Pons (tissue), 1 donor: Measurements from ENCODE around the gene TP53AIP1.

ENCODE experiments used
- DNase-seq: peaks from one replicate; pipeline ENCODE4 v3.0.0-alpha.2; 2016; ENCODE audit warnings: low spot score

TP53AIP1 gene

DNA sequence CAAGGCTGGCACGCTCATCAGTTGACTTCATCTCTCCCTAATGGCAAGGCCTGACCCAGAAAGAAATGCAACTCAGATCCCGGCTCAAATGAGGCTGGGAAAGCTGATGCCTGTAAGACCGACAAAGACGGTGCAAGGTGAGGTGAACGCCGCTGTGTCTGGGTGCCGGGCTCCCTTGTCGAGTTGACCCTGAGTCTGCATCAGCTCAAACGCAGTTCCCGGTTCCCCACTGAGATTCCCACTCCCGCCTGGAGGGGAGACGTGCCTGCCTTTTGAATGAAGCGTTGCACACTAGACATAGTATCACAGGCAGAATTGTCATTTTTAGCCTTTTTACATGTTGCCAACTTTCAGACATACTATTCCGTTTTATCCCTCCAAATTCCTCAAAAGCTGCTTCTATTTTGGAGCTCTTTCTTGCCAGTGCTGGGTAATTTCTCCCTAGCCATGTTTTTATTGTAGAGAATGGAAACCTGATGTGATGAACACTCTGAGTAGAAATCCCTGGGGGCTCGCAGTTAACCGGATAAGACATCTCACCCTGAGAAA is 831 bp upstream of the TP53AIP1 start:
- no peak for DNase-seq

DNA sequence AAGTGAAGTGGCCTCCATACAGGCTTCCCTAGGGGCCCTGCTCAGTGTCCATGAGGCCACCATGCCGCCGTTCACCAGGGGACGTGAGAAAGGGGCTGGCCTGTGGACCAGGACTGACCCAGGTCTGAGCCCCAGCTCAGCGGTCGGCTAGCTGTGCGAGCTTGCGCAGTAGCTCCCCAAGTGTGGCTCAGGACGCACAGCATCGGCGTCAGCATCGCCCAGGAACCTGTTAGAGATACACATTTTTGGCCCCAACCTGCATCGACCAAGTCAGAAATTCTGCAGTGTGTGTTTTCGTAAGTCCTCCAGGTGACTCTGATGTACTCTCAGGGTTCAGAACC is 429 bp downstream of the TP53AIP1 start:
- no peak for DNase-seq

DNA sequence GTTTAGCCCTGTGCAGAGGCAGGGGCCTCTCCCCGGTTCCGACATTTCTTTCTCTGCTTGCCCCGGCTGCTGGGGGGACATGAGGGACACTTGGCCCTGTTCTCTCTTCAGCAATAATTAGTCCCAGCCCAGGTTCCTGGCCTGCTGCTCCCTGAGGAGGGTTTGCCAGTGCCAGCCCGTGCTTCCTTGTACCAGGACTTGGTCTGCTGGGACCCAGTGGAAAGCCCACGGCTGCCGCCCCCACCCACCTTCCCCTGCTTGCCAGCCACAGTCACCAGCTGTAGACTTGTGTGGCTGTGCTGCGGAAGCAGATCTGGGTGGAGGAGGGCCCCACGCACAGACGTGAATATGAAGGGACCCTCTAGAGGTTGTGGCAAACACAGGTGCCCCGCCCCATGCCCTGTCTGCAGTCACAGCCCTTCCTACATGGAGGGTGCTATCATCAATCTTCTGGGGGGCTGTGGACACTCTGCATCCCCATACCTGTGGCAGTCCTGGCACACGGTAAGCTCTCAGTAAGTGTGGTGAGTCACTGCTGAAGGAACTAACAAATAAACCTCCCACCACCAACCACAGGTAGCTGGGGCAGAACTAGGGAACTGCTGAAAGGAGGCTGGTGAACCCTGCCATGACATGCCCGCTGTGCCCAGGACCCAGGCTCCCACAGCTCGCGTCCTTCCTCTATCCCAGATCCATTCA is 949 bp downstream of the TP53AIP1 start:
- no peak for DNase-seq

DNA sequence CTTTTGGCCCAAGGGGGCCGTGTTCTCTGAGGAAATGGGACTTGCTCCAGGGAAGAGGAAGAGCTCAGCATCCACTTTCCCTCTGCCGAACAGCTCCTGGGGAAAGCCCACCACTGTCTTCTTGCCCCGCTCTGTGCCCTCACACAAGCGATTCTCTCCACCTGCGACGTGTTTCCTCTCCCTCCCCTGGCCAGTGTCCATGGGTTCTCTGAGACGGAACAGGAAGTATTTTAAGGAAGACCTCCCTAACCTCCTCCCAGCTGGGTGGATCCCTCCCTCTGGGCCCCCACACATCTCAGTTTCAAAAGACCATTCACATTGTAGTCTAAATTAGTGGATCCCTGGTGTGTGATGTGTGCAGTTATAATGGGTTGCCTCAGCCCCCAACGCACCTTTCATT is 1.6 kb downstream of the TP53AIP1 start:
- DNase-seq, result no peak

DNA sequence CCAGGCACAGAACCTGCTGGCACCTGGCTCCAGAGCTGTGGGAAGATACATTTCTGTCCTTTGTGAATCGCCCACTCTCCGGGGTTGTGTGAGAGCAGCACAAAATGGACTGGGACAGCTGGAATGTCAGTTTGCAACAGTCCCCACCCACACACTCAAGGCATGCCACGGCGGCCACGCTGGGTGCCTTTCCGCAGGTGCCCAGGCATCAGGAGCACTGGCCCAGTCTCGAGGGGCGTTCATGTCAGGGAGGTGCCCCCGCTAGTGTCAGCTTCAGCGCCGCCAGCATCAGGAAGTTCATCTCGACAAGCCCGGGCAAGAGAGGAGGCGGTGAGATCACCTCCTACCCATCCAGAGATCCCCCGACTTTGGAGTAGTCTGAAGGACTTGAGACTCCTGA is 2.1 kb downstream of the TP53AIP1 start:
- no peak for DNase-seq

DNA sequence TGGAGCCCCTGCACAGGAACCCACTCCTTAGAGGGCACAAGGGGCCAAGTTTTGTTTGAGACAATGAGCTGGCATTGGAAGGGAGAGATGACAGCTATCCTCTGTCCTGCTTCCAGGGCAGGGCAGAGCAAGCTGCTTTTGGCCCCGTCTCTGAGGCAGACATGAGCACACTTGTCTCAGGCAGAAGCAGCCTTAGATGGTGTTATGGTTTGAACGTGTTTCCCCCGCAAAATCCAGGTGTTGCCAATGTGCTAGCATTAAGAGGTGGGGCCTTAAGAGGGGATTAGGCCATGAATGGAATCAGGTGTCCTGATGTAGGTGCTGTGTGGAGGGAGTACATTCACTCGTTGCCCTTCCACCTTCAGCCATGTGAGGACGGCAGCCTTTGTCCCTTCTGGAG is 2.5 kb downstream of the TP53AIP1 start:
- DNase-seq, result no peak

DNA sequence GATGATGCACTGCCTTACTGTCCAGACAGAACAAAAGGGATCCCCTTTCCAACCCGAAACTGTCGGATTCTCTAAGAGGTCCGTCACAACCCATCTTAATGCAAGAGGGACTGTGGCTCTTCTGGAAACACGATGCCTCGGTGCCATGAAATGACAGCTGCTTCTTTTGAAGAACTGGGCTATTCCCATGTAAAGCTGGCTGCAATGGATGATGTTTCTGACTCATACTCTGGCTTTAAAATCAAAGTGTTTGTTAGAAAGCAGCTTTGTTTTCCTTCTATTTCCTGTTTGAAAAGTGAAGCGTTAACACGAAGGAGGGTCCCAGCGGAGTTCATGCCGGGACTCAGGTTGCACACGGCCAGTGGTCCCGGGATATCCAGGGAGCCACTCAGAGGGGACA is 3.1 kb downstream of the TP53AIP1 start:
- no peak for DNase-seq

DNA sequence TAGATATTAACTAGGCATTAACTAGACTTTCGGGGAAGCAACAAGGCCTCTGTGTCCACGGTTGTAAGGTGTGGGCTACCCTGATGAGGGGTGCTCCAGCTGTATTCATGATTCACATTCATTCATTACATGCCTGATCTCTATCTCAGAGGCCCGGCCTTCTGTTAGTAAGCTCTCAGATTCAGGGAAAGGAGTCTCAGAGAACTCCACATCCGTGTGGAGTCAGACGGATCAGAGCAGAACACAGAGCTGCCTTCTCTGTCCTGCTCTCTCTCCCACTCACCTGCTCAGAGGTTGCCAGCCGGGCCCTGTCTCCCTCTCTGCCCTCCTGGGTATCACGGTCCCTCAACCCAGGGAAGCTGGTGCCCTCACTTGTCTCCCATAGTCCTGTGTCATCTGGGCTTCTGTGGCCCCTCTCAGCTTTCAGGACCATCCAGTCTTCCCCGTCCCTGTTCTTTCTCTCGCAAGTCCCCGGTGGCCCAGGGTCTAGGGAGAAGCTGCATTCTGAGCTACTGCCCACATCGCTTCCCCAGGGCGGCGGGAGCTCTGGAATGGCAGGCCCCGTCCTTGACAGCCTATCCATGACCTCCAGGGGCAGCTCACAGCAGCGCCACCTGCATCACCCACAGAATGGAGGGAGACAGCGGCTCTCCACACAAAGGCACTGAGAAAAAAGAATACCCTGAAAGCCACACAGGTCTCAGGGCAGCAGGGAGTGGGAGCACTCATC is 4.3 kb downstream of the TP53AIP1 start:
- DNase-seq, result no peak

DNA sequence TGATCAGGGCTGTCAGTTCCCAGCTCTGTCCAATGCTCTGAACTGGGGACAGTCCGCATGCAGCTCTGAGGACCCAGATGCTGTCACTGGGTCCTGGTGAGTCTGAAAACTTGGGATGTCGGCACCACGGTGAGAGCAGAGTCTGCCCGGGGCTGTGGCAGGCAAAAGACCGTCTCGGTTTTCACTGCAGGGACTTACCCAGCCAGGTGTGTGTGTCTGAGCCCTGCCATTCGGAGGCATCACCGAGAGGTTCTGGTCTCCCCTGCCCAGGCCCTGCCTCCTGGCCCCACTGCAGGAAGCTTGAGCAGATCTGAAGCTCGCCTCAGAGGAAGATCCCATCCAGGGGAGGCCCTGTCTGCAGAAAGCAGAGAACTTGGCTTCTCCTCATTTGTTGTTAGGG is 5.2 kb downstream of the TP53AIP1 start:
- DNase-seq, result no peak

DNA sequence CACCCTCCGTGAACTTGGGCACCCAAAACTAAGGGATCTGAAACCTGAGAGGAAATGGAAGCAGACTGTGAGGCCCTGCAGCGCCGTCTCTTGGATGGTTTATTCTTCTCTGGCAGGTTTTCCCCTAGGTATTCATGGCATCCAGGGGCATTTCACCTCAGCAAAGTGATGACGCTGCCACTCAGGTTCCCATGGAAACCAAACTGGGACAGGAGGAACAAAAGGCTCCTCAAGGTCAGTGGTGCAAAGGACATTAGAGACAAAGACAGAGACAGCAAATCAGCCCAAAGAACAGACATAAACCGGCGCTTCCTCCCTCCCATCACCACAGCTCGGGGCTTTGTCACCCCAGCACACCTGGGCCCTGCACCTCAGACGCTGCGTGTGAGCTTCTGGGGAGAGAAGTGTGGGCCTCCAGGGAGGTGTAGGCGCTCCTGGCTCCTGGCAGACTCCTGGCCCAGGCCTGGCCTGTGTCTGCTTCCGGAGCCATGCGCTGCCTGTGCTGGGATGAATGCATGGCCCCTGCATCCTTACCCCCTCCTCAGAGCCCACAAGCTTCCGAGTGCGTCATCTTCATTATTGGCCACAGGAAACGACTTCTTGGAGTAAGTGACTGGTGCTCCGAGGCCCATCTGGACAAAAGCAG is 5.9 kb downstream of the TP53AIP1 start:
- DNase-seq, result no peak

DNA sequence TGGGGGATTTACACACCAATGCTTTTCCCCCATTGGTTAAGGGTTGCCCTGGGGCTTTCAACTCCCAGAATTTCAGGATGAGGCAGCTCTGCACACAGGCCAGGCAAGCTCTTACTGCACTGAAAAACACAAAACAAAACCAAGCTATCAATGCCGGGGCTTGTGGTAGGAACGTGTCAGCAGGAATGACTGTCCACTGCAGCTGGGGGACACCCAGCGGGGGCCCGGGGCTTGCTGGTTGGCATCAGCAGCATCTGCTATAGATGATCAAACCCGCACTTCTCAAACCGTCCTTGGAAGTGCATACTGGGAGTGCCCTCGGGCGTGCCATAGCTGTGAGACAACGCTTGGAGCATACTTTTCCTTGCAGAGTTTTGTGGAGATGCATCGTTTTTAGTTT is 7.7 kb downstream of the TP53AIP1 start:
- no peak for DNase-seq

DNA sequence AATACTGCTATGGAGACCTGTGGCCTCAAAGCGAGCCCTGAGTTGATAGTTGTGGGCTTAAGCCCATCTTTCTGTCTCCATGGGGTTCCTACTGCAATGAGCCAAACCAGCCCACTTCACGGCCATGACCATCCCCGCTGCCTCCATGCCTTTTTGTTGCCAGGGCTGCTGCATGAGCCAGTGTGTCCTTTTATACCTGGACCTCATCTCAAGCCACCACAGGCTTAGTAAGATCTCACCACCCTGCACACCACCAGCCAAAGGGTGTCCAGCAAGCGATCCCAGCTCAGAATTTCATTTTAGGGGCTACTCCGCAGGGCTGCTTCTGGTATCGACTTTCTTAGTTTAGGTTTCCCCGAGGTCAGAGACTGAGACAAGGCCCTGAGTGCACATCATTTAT is 8.3 kb downstream of the TP53AIP1 start:
- no peak for DNase-seq

DNA sequence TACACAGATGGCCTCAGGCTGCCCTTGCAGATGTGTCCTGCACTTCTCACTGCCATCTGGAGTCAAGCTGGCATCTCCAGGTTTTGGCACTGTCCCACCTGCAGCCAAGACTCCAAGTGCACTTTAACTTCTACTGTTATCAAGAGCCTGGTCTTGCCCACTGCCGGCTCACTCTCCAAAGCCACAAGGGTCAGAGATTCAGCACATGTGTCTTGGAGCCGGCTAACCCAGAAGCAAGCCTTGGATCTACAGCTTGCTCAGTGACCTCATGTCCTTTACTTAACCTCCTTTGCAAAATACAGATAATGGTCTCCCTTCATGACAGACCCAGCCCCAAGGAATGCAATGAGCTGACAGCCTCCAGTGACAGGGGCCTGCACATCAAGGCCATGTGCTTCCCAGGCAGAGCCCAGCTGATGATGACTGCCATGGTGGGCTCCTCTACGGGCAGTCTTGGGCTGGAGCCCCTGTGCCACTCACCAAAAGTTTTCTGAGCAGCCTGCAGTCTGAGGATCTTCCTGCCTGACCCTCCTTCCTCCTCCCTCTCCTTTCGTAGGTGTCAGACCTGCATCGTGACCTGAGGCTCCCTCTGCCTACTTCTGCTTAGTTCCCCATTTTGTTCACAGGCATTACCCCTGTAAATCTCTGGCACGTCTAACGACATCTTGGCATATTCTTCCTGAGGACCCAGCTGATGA is 9.0 kb downstream of the TP53AIP1 start:
- DNase-seq, result no peak

DNA sequence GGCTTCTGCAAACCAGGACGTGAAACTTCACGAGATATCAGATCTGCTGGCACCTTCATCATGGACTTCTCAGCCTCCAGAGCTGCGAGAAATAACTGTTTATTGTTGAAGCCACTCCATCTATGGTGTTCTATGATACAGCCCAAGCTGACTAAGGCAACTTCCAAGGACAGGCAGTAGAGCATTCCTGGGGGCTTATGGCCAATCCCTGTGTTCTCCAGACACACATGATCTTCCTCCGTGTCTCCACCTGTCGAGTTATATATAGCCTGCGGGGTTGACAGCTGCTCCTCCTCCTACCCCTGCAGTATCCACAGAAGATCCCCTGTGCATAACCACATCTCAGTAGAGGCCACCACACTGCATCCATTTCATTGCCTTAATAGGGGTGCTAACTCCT is 11.0 kb downstream of the TP53AIP1 start:
- DNase-seq, result no peak

DNA sequence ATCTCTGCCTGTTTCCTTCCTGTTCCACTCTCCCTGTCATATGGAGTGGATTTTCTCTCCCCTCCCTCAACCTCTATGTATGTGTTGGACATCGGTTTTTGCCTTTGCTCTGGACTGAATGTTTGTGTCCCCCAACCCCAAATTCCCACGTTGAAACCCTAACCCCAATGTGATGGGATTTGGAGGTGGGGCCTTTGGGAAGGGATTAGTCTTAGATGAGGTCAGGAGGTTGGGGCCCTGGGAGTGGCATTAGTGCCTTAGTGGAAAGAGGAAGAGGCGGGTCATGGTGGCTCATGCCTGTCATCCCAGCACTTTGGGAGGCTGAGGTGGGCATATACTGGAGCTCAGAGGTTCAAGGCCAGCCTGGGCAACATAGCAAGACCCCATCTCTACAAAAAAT is 11.6 kb downstream of the TP53AIP1 start:
- no peak for DNase-seq

DNA sequence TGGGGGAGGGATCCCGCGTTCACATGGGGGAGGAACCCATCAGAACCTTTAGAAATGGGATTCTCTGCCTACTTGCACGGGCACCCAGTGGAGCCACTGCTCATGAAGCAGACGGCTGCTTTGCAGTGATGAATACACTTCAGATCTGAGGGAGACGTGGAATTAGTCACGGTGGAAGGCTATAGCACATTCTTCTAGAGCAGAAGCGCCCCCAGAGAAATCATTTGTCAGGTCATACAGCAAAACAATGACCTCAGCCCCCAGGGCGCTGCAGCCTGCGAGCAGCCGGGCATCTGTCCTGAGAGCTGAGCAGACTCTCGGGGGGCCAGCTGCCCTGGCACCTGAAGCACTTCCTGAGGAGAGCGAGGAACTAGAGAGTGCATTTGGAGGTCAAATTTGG is 12.7 kb downstream of the TP53AIP1 start:
- DNase-seq, result no peak

DNA sequence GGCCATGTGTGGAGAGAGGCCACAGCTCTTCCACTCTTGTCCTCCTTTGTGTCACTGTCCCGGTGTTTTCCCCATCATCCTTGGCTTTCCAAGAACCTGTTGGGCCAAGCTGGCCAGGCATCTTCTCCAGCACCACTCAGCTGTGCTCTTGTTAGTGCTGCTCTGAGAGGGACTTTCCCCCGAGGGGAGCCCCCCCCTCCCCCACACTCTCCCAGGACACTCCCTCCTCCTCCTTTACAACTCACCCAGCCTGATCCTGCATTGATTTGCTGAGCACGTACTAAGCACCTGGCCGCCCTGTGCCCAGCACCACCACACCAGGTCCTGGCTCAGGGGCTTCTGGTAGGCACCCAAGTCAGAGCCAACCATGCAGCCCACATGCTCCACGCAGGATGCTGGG is 13.2 kb downstream of the TP53AIP1 start:
- DNase-seq, result no peak

DNA sequence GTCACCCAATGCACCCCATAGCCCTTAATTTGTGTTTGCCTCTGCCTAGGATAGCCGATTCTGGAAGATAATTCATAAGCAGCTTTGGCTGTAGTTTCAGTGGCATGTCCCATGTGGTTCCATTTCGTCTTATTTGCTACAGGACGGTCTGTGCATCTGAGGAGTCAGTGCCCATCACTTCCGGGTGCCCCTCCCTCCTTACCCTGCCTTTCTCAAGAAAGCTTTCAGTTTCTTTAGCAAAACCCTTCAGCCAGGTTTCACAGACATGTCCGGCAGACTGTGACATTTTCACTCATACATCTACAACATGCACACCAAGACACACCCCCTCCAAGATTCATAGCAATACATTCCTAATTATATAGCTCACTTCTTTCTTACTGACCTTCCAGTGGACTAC is 14.3 kb downstream of the TP53AIP1 start:
- no peak for DNase-seq

DNA sequence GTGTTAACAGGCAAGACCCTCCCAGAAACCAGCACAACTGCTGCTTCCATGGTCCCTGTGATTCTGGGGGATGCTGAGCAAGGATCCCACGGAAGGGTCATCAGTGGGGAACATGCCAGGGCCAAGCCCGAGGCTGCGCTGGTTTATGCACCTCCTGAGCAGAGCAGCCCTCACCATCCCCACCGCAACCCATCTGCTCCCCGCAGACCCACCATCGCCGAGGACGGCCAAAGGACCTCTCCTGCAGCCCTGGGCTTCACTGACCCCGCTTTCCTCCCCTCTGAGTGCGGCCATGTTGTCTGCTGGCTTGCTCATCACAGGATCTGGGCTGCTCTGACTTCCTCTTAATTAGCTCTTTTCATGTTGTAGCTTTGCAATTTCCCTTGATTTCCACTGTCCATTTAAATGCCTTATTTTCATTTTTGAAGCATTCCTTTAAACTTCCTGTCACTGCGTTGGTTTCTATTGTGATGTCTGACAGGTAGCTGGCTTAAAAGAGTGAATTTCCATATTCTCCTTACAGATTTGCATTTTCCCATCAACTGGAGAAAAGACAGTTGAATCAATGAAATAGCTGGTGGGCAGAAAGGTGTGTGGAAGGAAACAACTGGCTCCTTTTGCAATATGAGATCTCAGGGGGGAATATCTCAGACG is 14.9 kb downstream of the TP53AIP1 start:
- DNase-seq, result no peak

DNA sequence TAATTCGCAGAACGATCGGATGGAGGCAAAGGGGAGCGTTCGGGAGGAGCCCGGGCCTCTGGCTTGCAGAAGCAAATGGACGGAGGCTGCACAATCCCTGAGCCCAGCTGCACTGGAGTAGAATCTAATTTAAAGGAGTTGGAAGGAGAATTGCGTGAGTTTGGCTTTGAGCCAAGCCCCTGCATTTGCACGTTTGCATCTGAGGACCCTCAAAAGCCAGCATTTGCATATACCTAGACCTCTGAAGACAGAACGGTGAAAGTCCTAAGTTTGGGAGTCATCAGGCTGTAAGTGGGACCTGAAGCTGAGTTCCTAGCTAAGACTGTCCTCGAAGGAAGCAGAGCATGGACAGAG is 15.6 kb downstream of the TP53AIP1 start:
- DNase-seq, result no peak

DNA sequence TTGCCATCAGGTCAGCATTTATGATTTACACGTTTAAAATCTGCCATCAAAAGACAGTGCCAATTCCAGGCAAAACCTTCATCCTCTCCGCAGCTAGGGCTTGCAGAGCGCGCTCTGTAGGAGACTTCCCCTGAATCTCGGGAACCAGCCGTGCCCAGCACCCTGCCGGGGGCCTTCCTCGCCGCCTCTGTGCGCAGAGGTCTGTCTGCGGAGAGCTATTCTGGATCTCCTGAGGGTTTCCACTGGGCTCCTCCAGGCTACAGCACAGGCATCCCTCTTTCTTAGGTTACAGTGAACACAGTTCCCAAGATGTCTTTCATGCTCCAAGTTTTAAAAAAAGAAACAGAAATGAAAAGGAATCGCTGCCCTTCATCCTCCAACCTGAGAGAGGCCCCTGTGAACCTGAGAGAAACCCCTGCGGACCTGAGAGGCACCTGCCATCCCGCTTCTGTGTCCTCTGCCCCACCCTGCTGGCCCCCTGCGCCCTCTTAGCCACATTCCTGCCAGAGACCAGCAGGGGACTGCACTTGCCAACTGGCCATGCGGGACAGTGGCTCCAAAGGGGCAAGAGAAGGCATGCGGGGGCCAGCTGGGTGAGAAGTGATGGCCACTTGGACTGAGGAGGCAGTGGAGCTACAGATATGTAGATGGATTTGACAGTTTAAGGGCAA is 16.1 kb downstream of the TP53AIP1 start:
- no peak for DNase-seq

DNA sequence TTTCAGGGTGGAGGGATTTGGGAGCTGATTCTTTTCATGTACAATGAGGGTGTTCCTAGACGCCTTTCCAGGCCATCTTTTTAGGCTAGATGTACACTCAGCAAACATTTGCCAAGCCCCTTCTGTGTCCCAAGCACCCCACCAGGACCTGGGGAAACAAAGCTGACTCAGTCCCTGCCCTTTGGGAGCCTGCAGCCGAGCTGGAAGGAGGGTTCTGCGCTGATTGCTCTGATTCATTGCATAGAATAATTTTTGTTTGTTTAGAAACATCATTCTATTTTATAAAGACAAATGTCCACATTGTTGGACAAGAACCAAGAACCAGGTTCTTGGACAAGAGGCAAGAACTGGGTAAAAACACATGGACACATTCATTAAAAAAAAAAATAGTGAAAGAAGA is 16.7 kb downstream of the TP53AIP1 start:
- DNase-seq, result no peak
